HepG2 (cell line): ENCODE results near the gene ADAR. TPM values are rescaled to one million over a fixed set of nuclear protein-coding genes. Genes with fewer than 3 reads are reported as not detected.
A peak's percentile ranks its signal among the peaks of the same experiment; 100 is the strongest.

Source experiments
- CREB1 ChIP-seq, 2 experiments: fragments of 450-650 bp in 1 of 2; IDR thresholded peaks; 2 replicates each; pipeline ENCODE4 v1.6.1; 2016 to 2017; ENCODE audit warnings: control low read depth in 1 of 2, mild to moderate bottlenecking in 1 of 2, missing compliant biosample characterization in 1 of 2, missing genetic modification characterization in 1 of 2
- CREM ChIP-seq, 2 experiments: sonication (generic) in 1 of 2; formaldehyde crosslinking in 1 of 2; IDR thresholded peaks; 2 replicates each; pipeline versions ENCODE4 v1.4.0 to v1.6.1; 2016 to 2020; ENCODE audit warnings: antibody characterized with exemption in 1 of 2, mild to moderate bottlenecking in 1 of 2, missing genetic modification reagents in 1 of 2
- MXI1 ChIP-seq: IDR thresholded peaks from 3 replicates; pipeline ENCODE4 v1.6.1; 2012; ENCODE audit warnings: low read depth, low read length, inconsistent platforms, borderline replicate concordance
- POLR2G ChIP-seq: fragments of 200-400 bp; formaldehyde crosslinking; IDR thresholded peaks from 2 replicates; pipeline ENCODE4 v1.6.1; 2018; ENCODE audit warnings: mild to moderate bottlenecking, low read depth, low read length, moderate library complexity
- PPARG ChIP-seq: conservative IDR thresholded peaks from 2 replicates; pipeline ENCODE4 v1.6.1; 2016; ENCODE audit warnings: missing biosample characterization, missing genetic modification reagents
- PTBP1 ChIP-seq: fragments of 200-400 bp; formaldehyde crosslinking; IDR thresholded peaks from 2 replicates; pipeline ENCODE4 v1.6.1; 2018; ENCODE audit warnings: low read length, low read depth; ENCODE audit not compliant: poor library complexity, severe bottlenecking
- SIN3A ChIP-seq: IDR thresholded peaks from 2 replicates; pipeline ENCODE4 v1.6.1; 2011; ENCODE audit warnings: low read depth, mild to moderate bottlenecking, control low read depth, low read length, borderline replicate concordance
- THYN1 ChIP-seq: sonication (generic); formaldehyde crosslinking; IDR thresholded peaks from 2 replicates; pipeline ENCODE4 v1.8.1; 2023; ENCODE audit warnings: low read depth, mild to moderate bottlenecking, moderate library complexity, missing genetic modification reagents, borderline replicate concordance
- TOPORS ChIP-seq: sonication (generic); formaldehyde crosslinking; IDR thresholded peaks from 2 replicates; pipeline ENCODE4 v1.8.0; 2023; ENCODE audit warnings: mild to moderate bottlenecking, missing genetic modification reagents
- ZNF235 ChIP-seq: sonication (generic); formaldehyde crosslinking; IDR thresholded peaks from 2 replicates; pipeline ENCODE4 v1.8.1; 2023; ENCODE audit warnings: mild to moderate bottlenecking, missing genetic modification reagents, borderline replicate concordance
- ZNF251 ChIP-seq: sonication (generic); formaldehyde crosslinking; IDR thresholded peaks from 2 replicates; pipeline ENCODE4 v1.9.0; 2021; ENCODE audit warnings: mild to moderate bottlenecking, missing genetic modification reagents
- ZNF263 ChIP-seq: sonication (generic); formaldehyde crosslinking; IDR thresholded peaks from 2 replicates; pipeline ENCODE4 v1.4.0; 2020; ENCODE audit warnings: missing genetic modification reagents
- ZNF468 ChIP-seq: sonication (generic); formaldehyde crosslinking; IDR thresholded peaks from 2 replicates; pipeline ENCODE4 v1.8.0; 2022; ENCODE audit warnings: mild to moderate bottlenecking, moderate library complexity, missing genetic modification reagents
- ZNF546 ChIP-seq: sonication (generic); formaldehyde crosslinking; conservative IDR thresholded peaks from 2 replicates; pipeline ENCODE4 v1.8.1; 2023; ENCODE audit warnings: mild to moderate bottlenecking, missing genetic modification reagents
- ZNF616 ChIP-seq: sonication (generic); formaldehyde crosslinking; IDR thresholded peaks from 2 replicates; pipeline ENCODE4 v1.5.0; 2020; ENCODE audit warnings: low read depth, mild to moderate bottlenecking, missing genetic modification reagents
- ZNF670 ChIP-seq: sonication (generic); formaldehyde crosslinking; IDR thresholded peaks from 2 replicates; pipeline ENCODE4 v1.8.0; 2022; ENCODE audit warnings: mild to moderate bottlenecking, missing genetic modification reagents, borderline replicate concordance
- polyA plus RNA-seq, 8 experiments: library from polyadenylated mRNA; depleted of rRNA in 3 of 8; stranded (reverse) in 7 of 8; unstranded in 1 of 8; fragments of >200 nt; fragmentation: Illumina TruSeq in 4 of 8; extraction: Trizol in 4 of 8; gene quantifications; 2 replicates each; pipeline versions ENCODE4 v1.2.1 to v1.2.3, GENCODE V29; 2011 to 2016; ENCODE audit warnings: low read depth in 4 of 8, missing spikeins in 1 of 8, mixed read lengths in 1 of 8; ENCODE audit not compliant: insufficient read depth in 1 of 8
- total RNA-seq, 5 experiments: library from RNA; depleted of rRNA; stranded (reverse); fragments of >200 nt; fragmentation: Illumina TruSeq; extraction: Trizol; gene quantifications; 2 replicates each; pipeline ENCODE4 v1.2.3, GENCODE V29; 2016; ENCODE audit warnings: low read depth in 1 of 5
- TF ChIP-seq, protein P1 (sequence below): IDR thresholded peaks from 2 replicates; pipeline ENCODE4 v1.6.1; 2018; ENCODE audit warnings: missing genetic modification reagents
- TF ChIP-seq, protein P2 (sequence below): sonication (generic); formaldehyde crosslinking; IDR thresholded peaks from 2 replicates; pipeline ENCODE4 v1.4.0; 2020; ENCODE audit warnings: mild to moderate bottlenecking, missing genetic modification reagents
- TF ChIP-seq, protein P3 (sequence below): sonication (generic); formaldehyde crosslinking; IDR thresholded peaks from 2 replicates; pipeline ENCODE4 v1.5.0; 2020; ENCODE audit warnings: mild to moderate bottlenecking, missing genetic modification reagents, borderline replicate concordance
- TF ChIP-seq, protein P4 (sequence below): sonication (generic); formaldehyde crosslinking; IDR thresholded peaks from 2 replicates; pipeline ENCODE4 v1.8.0; 2022; ENCODE audit warnings: low read depth, missing genetic modification reagents

The ADAR gene
- total and polyA plus RNA-seq, 2 of the 13 experiments (the other 11 are each of a cell fraction or from before 2014, with no cell fraction given) = 70.8 to 86.2 TPM

DNA sequence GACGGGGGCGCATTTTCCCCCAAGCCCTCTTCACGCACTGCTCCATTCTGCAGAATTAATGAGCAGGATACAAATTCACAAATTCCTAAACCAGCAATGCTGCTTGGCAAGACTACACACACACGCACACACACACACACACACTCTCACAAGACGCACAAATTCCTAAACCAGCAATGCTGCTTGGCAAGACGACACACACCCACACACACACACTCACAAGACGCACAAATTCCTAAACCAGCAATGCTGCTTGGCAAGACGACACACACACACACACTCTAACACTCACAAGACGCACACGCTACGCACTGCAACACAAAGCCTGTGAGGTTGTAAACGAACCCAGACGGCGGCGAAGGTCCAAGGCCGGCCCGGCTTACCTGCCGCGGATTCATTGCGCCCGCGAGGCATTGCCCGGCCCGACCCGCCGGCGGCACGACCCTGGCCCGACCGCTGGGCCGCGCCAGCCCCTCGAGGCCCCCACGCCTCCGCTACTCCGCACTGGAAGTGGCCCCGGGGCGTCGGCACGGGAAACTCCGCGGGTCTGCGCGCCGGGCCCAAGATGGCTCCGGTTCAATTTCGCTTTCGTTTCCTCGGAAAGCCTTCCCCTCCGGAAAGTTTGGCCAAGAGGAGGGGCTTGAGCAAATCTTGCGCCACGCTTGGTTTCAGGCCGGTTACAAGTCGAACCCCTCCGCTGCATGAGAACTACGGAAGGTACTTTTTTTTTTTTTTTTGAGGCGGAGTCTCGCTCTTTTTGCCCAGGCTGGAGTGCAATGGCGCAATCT, at the start of gene ADAR (continued):
- TF ChIP-seq TOPORS (CRISPR knock-in tag) (no peak), SIN3A (peak; percentile 73; the same call in 1 of the 2 replicates), POLR2G (peak; percentile 76), CREM (IDR thresholded peaks at IDR 0.05) (no peak; the same call in 1 of the 2 replicates), CREM (CRISPR knock-in tag; IDR thresholded peaks at IDR 0.05) (no peak), ZNF546 (no peak), PTBP1 (no peak), THYN1 (CRISPR knock-in tag) (no peak), ZNF235 (no peak), PPARG (no peak), ZNF263 (CRISPR knock-in tag) (no peak; the same call in 1 of the 2 replicates), MXI1 (peak; percentile 55; the same call in 1 of the 3 replicates), ZNF468 (CRISPR knock-in tag) (no peak), ZNF251 (CRISPR knock-in tag) (0 out of 2 replicates have a peak, but pooled peaks have one; percentile 54), CREB1 (IDR thresholded peaks at IDR 0.05) (no peak), CREB1 (CRISPR knock-in tag; IDR thresholded peaks at IDR 0.05) (no peak), ZNF616 (CRISPR knock-in tag) (no peak), ZNF670 (CRISPR knock-in tag) (no peak)
- TF ChIP-seq, protein P1, sequence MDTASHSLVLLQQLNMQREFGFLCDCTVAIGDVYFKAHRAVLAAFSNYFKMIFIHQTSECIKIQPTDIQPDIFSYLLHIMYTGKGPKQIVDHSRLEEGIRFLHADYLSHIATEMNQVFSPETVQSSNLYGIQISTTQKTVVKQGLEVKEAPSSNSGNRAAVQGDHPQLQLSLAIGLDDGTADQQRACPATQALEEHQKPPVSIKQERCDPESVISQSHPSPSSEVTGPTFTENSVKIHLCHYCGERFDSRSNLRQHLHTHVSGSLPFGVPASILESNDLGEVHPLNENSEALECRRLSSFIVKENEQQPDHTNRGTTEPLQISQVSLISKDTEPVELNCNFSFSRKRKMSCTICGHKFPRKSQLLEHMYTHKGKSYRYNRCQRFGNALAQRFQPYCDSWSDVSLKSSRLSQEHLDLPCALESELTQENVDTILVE (CRISPR knock-in tag) = no peak; the same call in 1 of the 2 replicates
- TF ChIP-seq, protein P2, sequence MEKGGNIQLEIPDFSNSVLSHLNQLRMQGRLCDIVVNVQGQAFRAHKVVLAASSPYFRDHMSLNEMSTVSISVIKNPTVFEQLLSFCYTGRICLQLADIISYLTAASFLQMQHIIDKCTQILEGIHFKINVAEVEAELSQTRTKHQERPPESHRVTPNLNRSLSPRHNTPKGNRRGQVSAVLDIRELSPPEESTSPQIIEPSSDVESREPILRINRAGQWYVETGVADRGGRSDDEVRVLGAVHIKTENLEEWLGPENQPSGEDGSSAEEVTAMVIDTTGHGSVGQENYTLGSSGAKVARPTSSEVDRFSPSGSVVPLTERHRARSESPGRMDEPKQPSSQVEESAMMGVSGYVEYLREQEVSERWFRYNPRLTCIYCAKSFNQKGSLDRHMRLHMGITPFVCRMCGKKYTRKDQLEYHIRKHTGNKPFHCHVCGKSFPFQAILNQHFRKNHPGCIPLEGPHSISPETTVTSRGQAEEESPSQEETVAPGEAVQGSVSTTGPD (CRISPR knock-in tag) = no peak
- TF ChIP-seq, protein P3, sequence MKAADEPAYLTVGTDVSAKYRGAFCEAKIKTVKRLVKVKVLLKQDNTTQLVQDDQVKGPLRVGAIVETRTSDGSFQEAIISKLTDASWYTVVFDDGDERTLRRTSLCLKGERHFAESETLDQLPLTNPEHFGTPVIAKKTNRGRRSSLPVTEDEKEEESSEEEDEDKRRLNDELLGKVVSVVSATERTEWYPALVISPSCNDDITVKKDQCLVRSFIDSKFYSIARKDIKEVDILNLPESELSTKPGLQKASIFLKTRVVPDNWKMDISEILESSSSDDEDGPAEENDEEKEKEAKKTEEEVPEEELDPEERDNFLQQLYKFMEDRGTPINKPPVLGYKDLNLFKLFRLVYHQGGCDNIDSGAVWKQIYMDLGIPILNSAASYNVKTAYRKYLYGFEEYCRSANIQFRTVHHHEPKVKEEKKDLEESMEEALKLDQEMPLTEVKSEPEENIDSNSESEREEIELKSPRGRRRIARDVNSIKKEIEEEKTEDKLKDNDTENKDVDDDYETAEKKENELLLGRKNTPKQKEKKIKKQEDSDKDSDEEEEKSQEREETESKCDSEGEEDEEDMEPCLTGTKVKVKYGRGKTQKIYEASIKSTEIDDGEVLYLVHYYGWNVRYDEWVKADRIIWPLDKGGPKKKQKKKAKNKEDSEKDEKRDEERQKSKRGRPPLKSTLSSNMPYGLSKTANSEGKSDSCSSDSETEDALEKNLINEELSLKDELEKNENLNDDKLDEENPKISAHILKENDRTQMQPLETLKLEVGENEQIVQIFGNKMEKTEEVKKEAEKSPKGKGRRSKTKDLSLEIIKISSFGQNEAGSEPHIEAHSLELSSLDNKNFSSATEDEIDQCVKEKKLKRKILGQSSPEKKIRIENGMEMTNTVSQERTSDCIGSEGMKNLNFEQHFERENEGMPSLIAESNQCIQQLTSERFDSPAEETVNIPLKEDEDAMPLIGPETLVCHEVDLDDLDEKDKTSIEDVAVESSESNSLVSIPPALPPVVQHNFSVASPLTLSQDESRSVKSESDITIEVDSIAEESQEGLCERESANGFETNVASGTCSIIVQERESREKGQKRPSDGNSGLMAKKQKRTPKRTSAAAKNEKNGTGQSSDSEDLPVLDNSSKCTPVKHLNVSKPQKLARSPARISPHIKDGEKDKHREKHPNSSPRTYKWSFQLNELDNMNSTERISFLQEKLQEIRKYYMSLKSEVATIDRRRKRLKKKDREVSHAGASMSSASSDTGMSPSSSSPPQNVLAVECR (CRISPR knock-in tag) = peak; percentile 70; the same call in 1 of the 2 replicates
- TF ChIP-seq, protein P4, sequence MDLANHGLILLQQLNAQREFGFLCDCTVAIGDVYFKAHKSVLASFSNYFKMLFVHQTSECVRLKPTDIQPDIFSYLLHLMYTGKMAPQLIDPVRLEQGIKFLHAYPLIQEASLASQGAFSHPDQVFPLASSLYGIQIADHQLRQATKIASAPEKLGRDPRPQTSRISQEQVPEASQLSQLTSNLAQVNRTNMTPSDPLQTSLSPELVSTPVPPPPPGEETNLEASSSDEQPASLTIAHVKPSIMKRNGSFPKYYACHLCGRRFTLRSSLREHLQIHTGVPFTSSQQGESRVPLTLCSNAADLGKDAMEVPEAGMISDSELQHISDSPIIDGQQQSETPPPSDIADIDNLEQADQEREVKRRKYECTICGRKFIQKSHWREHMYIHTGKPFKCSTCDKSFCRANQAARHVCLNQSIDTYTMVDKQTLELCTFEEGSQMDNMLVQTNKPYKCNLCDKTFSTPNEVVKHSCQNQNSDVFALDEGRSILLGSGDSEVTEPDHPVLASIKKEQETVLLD (CRISPR knock-in tag) = 0 out of 2 replicates have a peak, but pooled peaks have one; percentile 38
